H54 (cell line): ENCODE data around the gene SKOR1.

Experiments
- DNase-seq: peaks from one replicate; pipeline ENCODE4 v3.0.0; 2011; ENCODE audit warnings: low spot score, mixed read lengths; ENCODE audit not compliant: insufficient read length
- FAIRE-seq: peaks from 3 replicates; lab custom pipeline; 2011; peaks lifted over from hg19 to GRCh38; lab: Jason Lieb, UNC
- POLR2A ChIP-seq: IDR thresholded peaks from 2 replicates; pipeline ENCODE4 v1.6.1; 2011; ENCODE audit warnings: low read depth, mild to moderate bottlenecking, low read length

The SKOR1 gene

DNA sequence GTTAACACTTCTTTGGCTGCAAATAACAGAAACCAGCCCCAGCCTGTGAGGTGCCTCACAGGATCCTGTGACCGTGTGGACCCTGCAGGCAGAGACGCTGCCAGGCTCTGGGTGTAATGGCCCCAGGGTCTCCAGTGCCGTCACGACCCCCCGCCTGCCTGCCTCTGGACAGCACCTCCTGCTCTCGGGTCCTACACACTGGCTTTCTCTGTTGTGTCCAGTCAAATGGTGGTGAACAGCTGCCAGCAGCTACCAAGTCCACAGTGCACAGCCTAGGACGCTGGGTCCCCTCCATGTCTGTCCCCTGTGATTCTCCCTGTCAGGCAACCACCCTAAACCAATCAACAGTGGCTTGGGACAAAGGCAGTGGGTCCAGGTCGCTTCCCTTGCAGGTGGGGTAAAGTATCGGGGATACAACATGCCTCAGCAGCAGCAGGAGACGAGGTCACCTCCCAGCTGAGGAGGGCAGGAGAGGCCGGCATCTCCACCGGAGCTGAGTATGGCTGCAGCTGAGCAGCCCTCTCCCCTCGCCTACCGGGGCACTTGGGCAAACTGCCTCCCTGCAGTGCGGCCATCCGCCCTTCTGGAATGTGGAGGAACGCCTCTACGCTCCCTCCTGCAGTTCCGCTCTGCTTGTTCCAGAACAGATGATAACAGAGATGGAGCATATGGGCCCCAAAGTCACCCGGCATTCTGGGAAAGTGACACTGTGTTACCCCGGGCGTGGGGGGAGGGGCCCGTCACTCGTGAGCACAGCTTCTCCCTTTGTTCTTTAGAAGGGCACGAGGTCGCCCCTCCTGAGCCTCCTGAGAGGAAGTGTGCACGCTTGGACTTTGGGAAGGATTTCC lies 21.1 kb upstream of the SKOR1 start:
- FAIRE-seq (no peak), DNase-seq (no peak)
- TF ChIP-seq POLR2A, result no peak

- TF ChIP-seq POLR2A, result no peak
- no peak for DNase-seq
- FAIRE-seq, result no peak
Observed at GRCh38 chr15:67805008-67805665, 20.2 kb upstream of the SKOR1 start.

- TF ChIP-seq POLR2A, result no peak
- no peak for FAIRE-seq
Observed at GRCh38 chr15:67805666-67806516, 19.4 kb upstream of the SKOR1 start.

DNA sequence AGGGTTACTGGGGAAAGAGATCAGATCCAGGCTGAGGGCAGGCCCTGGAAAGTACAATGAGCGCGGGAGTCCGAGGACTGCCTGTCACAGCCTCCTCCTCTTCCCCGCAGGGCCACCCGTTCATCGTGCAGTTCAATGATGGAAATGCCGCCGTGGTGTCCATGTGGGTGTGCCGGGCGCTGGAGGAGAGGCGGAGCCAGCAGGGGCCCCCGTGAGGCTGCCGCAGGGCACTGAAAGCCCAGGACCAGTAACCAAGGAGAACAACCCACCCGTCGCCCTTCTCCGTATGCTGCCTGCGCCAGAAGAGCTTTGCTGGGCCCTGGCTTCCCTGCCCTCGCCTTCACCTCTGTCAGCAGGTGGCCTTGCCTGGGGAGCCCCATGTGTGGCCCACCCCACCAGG lies 18.8 kb upstream of the SKOR1 start:
- no peak for FAIRE-seq
- TF ChIP-seq POLR2A, result no peak
- no peak for DNase-seq

More at GRCh38 chr15:67805666-67806516, 19.4 kb upstream of the SKOR1 start:
- no peak for DNase-seq

DNA sequence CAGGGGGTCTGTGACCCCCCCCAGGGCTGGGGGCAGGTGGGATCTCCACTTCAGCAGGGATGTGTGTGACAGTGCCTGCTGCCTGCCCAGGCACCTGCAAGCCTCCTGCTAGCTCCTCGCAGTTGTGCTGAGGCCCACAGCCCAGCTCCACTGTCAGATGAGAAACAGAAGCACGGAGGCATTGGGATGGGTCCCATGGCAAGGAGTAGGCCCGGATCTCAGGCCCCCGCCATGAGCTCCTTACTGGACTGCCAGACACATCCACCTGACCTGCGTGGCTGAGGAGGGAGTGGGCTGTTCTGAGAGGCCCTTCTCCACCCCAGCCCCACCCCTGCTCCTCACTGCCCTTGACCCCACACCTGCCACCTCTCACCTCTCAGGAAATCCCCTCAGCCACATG lies 18.2 kb upstream of the SKOR1 start:
- FAIRE-seq (no peak), DNase-seq (no peak)
- TF ChIP-seq POLR2A, result no peak

DNA sequence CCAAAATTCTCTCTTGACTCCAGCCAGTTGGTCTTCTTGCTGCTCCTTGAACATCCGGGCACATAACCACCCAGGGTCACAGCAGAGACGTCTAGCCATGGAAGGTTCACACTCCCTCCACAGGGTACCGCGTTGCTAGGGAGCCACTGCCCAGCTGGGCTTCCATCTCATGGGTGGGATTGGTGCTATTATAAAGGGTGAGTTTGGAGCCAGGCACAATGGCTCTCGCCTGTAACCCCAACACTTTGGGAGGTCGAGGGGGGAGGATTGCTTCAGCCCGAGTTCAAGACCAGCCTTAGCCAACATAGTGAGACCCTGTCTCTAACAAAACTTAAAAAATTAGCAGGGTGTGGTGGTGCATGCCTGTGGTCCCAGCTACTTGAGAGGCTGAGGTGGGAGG lies 17.5 kb upstream of the SKOR1 start:
- FAIRE-seq (no peak), DNase-seq (no peak)
- TF ChIP-seq POLR2A, result no peak

DNA sequence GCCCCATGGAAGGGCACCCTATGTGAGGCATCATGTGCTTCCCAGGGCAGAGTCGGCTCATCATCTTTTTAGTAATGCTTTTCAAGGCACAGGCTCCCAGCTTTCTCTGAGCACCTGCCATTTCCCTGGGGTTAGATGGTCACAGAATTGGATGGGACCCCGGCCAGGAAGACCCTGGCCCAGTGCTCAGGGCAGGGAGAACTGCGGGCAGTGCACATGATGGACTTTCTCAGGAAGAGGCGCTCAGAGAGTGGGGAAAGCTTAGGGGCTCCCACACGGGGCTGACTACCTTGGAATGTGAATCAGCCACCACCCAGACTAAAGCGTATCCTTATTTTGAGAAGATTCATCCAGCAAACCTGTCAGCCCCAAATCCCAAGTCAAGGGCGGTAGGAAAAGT lies 16.5 kb upstream of the SKOR1 start:
- FAIRE-seq (no peak), DNase-seq (no peak)
- no peak for TF ChIP-seq POLR2A

GRCh38 chr15:67809441-67809840 lies 15.9 kb upstream of the SKOR1 start:
- DNase-seq (no peak), FAIRE-seq (no peak)
- no peak for TF ChIP-seq POLR2A

- no peak for TF ChIP-seq POLR2A
- no peak for FAIRE-seq
- no peak for DNase-seq
Observed at GRCh38 chr15:67809866-67810265, 15.4 kb upstream of the SKOR1 start.

GRCh38 chr15:67812241-67812644 lies 13.1 kb upstream of the SKOR1 start:
- DNase-seq (no peak), FAIRE-seq (no peak)
- no peak for TF ChIP-seq POLR2A

- DNase-seq (no peak), FAIRE-seq (no peak)
- TF ChIP-seq POLR2A, result no peak
Observed at GRCh38 chr15:67813104-67813634, 12.1 kb upstream of the SKOR1 start.

GRCh38 chr15:67815036-67815592 lies 10.2 kb upstream of the SKOR1 start:
- no peak for FAIRE-seq
- no peak for DNase-seq
- no peak for TF ChIP-seq POLR2A

DNA sequence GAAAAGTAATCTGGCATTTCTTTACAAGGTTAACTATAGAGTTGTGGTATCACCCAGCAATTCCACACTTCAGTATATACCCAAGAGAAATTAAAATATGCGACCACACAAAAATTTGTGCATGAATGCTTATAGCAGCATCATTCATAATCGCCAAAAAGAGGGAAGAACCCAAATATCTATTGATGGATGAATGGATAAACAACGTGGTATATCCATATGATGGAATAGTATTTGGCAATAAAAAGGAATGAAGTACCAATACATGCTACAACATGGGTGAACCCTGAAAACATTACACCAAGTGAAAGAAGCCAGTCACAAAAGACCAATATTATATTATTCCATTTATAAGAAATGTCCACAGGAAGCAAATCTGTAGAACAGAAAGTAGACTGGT lies 8.6 kb upstream of the SKOR1 start:
- no peak for FAIRE-seq
- no peak for DNase-seq
- TF ChIP-seq POLR2A, result no peak
